A549 (cell line): ENCODE measurements around the gene ABHD3. TPM values are rescaled to one million over a fixed set of nuclear protein-coding genes. Genes with fewer than 3 reads are reported as not detected.

Experiments
- CBX2 ChIP-seq: fragments of 200-600 bp; sonication (generic); IDR thresholded peaks from 2 replicates; pipeline ENCODE4 v1.6.1; 2016; ENCODE audit warnings: low read depth, mild to moderate bottlenecking, borderline replicate concordance
- CBX8 ChIP-seq: fragments of 200-600 bp; sonication (generic); IDR thresholded peaks from 2 replicates; pipeline ENCODE4 v1.6.1; 2016
- CHD2 ChIP-seq: fragments of 150-350 bp; IDR thresholded peaks from 2 replicates; pipeline ENCODE4 v1.6.1; 2014; ENCODE audit warnings: low read length; ENCODE audit not compliant: partially characterized antibody
- CHD4 ChIP-seq: fragments of 200-600 bp; sonication (generic); IDR thresholded peaks from 2 replicates; pipeline ENCODE4 v1.6.1; 2016; ENCODE audit warnings: antibody characterized with exemption, mild to moderate bottlenecking, borderline replicate concordance
- EHF ChIP-seq: fragments of 250-450 bp; sonication (Bioruptor Pico); IDR thresholded peaks from 2 replicates; pipeline ENCODE4 v1.5.0; 2020; ENCODE audit warnings: mild to moderate bottlenecking
- EHMT2 ChIP-seq: fragments of 200-600 bp; sonication (generic); IDR thresholded peaks from 2 replicates; pipeline ENCODE4 v1.6.1; 2016; ENCODE audit warnings: antibody characterized with exemption, low read depth, mild to moderate bottlenecking, moderate library complexity
- EP300 ChIP-seq, 2 experiments: fragments of >200 bp; sonication (Bioruptor Twin); formaldehyde crosslinking; IDR thresholded peaks; 2 replicates in 1 of 2; 3 replicates in 1 of 2; pipeline ENCODE4 v1.6.1; 2016 to 2017
- ESRRA ChIP-seq: fragments of 150-350 bp; IDR thresholded peaks from 2 replicates; pipeline ENCODE4 v1.6.1; 2014; ENCODE audit warnings: mild to moderate bottlenecking, low read length, borderline replicate concordance
- FOSB ChIP-seq: fragments of 250-450 bp; sonication (Bioruptor Pico); IDR thresholded peaks from 2 replicates; pipeline ENCODE4 v1.5.0; 2020; ENCODE audit warnings: mild to moderate bottlenecking, moderate library complexity
- FOSL2 ChIP-seq, 2 experiments: fragments of 450-650 bp in 1 of 2; fragments of >200 bp in 1 of 2; sonication (Bioruptor Twin) in 1 of 2; formaldehyde crosslinking; IDR thresholded peaks; 2 replicates each; pipeline versions ENCODE4 v1.5.0 to v1.6.1; 2016 to 2020; ENCODE audit warnings: mild to moderate bottlenecking in 1 of 2, moderate library complexity in 1 of 2
- FOXS1 ChIP-seq: fragments of 250-450 bp; sonication (Bioruptor Pico); IDR thresholded peaks from 2 replicates; pipeline ENCODE4 v1.5.0; 2020; ENCODE audit warnings: mild to moderate bottlenecking, moderate library complexity
- GATA3 ChIP-seq: IDR thresholded peaks from 2 replicates; pipeline ENCODE4 v1.6.1; 2012; ENCODE audit warnings: borderline replicate concordance
- HDAC2 ChIP-seq: fragments of 200-600 bp; sonication (generic); IDR thresholded peaks from 2 replicates; pipeline ENCODE4 v1.6.1; 2016
- HOXA7 ChIP-seq: fragments of 250-450 bp; sonication (Bioruptor Pico); IDR thresholded peaks from 2 replicates; pipeline ENCODE4 v1.5.0; 2020; ENCODE audit warnings: mild to moderate bottlenecking, moderate library complexity
- HOXB13 ChIP-seq: fragments of 250-450 bp; sonication (Bioruptor Pico); IDR thresholded peaks from 2 replicates; pipeline ENCODE4 v1.5.0; 2020; ENCODE audit warnings: low read depth, mild to moderate bottlenecking, moderate library complexity
- HOXB5 ChIP-seq: fragments of 250-450 bp; sonication (Bioruptor Pico); IDR thresholded peaks from 2 replicates; pipeline ENCODE4 v1.5.0; 2020; ENCODE audit warnings: mild to moderate bottlenecking, moderate library complexity
- JUN ChIP-seq, 2 experiments: fragments of >200 bp; sonication (Bioruptor Twin); formaldehyde crosslinking; IDR thresholded peaks; 2 replicates in 1 of 2; 3 replicates in 1 of 2; pipeline ENCODE4 v1.6.1; 2016 to 2017
- JUNB ChIP-seq: fragments of >200 bp; sonication (Bioruptor Twin); formaldehyde crosslinking; IDR thresholded peaks from 2 replicates; pipeline ENCODE4 v1.6.1; 2016
- KDM1A ChIP-seq: fragments of 200-600 bp; sonication (generic); IDR thresholded peaks from 2 replicates; pipeline ENCODE4 v1.6.1; 2016; ENCODE audit warnings: low read depth, mild to moderate bottlenecking
- KDM5A ChIP-seq: fragments of 200-600 bp; sonication (generic); IDR thresholded peaks from 2 replicates; pipeline ENCODE4 v1.6.1; 2016; ENCODE audit warnings: antibody characterized with exemption, mild to moderate bottlenecking
- MAFK ChIP-seq: fragments of 450-650 bp; IDR thresholded peaks from 2 replicates; pipeline ENCODE4 v1.6.1; 2014; ENCODE audit not compliant: partially characterized antibody
- MAZ ChIP-seq: fragments of 150-350 bp; IDR thresholded peaks from 2 replicates; pipeline ENCODE4 v1.6.1; 2014; ENCODE audit warnings: antibody characterized with exemption, low read depth, low read length, borderline replicate concordance
- NPAS2 ChIP-seq: fragments of 250-450 bp; sonication (Bioruptor Pico); IDR thresholded peaks from 2 replicates; pipeline ENCODE4 v1.8.0; 2022; ENCODE audit warnings: mild to moderate bottlenecking, moderate library complexity, borderline replicate concordance
- PHF8 ChIP-seq: fragments of 200-600 bp; sonication (generic); IDR thresholded peaks from 2 replicates; pipeline ENCODE4 v1.6.1; 2016; ENCODE audit warnings: low read depth, mild to moderate bottlenecking, antibody characterized with exemption, moderate library complexity, borderline replicate concordance
- POLR2A ChIP-seq: IDR thresholded peaks from 2 replicates; pipeline ENCODE4 v1.6.1; 2012; ENCODE audit warnings: mild to moderate bottlenecking, low read length
- POLR2AphosphoS2 ChIP-seq: conservative IDR thresholded peaks from 2 replicates; pipeline ENCODE4 v1.6.1; 2012; ENCODE audit warnings: low read length, improper control_type of control experiment, inconsistent platforms
- RARB ChIP-seq: fragments of 250-450 bp; sonication (Bioruptor Pico); IDR thresholded peaks from 2 replicates; pipeline ENCODE4 v1.8.0; 2021; ENCODE audit warnings: mild to moderate bottlenecking, moderate library complexity
- RNF2 ChIP-seq: fragments of 200-600 bp; sonication (generic); IDR thresholded peaks from 2 replicates; pipeline ENCODE4 v1.6.1; 2016; ENCODE audit warnings: low read depth, mild to moderate bottlenecking, antibody characterized with exemption, moderate library complexity, borderline replicate concordance
- TFCP2L1 ChIP-seq: fragments of 250-450 bp; sonication (Bioruptor Pico); IDR thresholded peaks from 2 replicates; pipeline ENCODE4 v1.5.0; 2021; ENCODE audit warnings: mild to moderate bottlenecking
- ZFP36 ChIP-seq: fragments of 450-650 bp; IDR thresholded peaks from 2 replicates; pipeline ENCODE4 v1.6.1; 2014; ENCODE audit warnings: borderline replicate concordance; ENCODE audit not compliant: partially characterized antibody
- polyA plus RNA-seq, 4 experiments: library from polyadenylated mRNA; depleted of rRNA in 3 of 4; stranded (reverse); fragments of >200 nt; fragmentation: RNase III in 1 of 4; extraction: RNeasy Plus Mini Kit Qiagen cat#74134 plus additional on column Dnase treatment in 1 of 4; gene quantifications; 2 replicates in 3 of 4; 3 replicates in 1 of 4; pipeline ENCODE4 v1.2.3, GENCODE V29; 2011 to 2017
- TF ChIP-seq, protein P1 (sequence below): IDR thresholded peaks from 2 replicates; pipeline ENCODE4 v1.6.1; 2012
- TF ChIP-seq, protein P2 (sequence below): fragments of 200-600 bp; sonication (generic); IDR thresholded peaks from 2 replicates; pipeline ENCODE4 v1.6.1; 2016; ENCODE audit warnings: antibody characterized with exemption, mild to moderate bottlenecking, moderate library complexity
- TF ChIP-seq, protein P3 (sequence below): fragments of >200 bp; sonication (Bioruptor Twin); formaldehyde crosslinking; IDR thresholded peaks from 3 replicates; pipeline ENCODE4 v1.5.1; 2016
- TF ChIP-seq, protein P4 (sequence below): IDR thresholded peaks from 2 replicates; pipeline ENCODE4 v1.6.1; 2012; ENCODE audit warnings: low read depth, borderline replicate concordance
- TF ChIP-seq, protein P5 (sequence below): fragments of >200 bp; sonication (Bioruptor Twin); formaldehyde crosslinking; IDR thresholded peaks from 2 replicates; pipeline ENCODE4 v1.6.1; 2016

Gene ABHD3
- polyA plus RNA-seq, 2 of the 4 experiments (the other 2 are of a cell fraction): 24.4 to 28.0 TPM

DNA sequence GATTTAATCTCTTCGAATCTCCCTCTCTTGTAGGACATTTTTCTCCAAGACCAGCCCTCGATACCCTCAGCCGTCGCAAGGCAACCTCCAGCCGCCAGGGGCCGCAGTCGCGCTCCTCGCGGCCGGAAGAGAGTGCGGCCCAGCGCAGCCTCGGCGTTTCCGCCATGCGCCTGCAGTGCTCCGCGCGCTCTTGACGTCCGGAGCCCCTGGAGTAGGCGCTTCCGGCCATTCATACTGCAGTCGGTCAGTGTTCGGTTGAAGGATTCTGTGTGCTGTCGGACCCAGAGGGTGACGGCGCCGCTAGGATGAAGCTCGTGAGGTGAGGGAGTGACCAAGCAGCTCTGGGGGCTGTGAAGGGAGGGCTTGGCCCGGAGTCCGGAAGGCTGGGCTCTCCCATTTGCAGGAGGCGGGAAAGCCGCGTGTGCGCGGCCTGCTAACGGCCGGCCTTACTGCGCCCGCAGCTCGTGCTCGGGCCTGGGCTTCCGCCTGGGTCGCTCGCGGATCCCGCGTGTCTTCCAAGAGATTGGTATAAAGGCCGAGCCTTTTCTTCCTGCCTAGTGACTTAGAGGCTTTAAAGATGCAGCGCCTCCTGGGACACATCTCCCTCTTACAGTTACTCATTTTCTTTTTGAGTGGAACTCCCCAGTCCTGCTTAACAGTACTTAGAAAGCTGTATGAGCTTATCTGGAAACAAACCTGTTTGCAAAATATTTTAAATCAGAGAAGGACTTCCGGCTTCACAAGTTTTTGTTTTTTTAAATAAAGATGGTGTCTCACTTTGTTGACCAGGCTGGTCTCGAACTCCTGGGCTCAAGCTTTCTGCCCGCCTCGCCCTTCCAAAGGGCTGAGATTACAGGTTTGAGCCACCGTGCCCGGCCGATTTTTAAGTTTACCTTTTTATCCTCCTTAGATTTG, 92.2 kb downstream of the ABHD3 start, which contains the start of gene SNRPD1 (continued):
- TF ChIP-seq RARB (CRISPR knock-in tag) (no peak), JUN (IDR thresholded peaks at IDR 0.05) (peak; percentile 80 to 90), FOSL2 (IDR thresholded peaks at IDR 0.05) (no peak), FOSL2 (CRISPR knock-in tag; IDR thresholded peaks at IDR 0.05) (no peak), HOXA7 (CRISPR knock-in tag) (no peak), HOXB5 (CRISPR knock-in tag) (peak; percentile 71; the same call in 1 of the 2 replicates), MAZ (no peak), HOXB13 (CRISPR knock-in tag) (no peak), MAFK (no peak), EHMT2 (no peak), FOSB (CRISPR knock-in tag) (no peak), JUNB (no peak), POLR2AphosphoS2 (no peak), TFCP2L1 (no peak), CBX8 (no peak), CHD2 (no peak), CBX2 (no peak), EHF (CRISPR knock-in tag) (no peak), CHD4 (no peak), RNF2 (no peak), GATA3 (no peak), ZFP36 (no peak), POLR2A (peak; percentile 68), FOXS1 (CRISPR knock-in tag) (no peak), PHF8 (peak; percentile 84), NPAS2 (no peak), KDM1A (no peak), HDAC2 (no peak), ESRRA (no peak), EP300 (IDR thresholded peaks at IDR 0.05) (no peak), KDM5A (no peak)
- TF ChIP-seq, protein P1, sequence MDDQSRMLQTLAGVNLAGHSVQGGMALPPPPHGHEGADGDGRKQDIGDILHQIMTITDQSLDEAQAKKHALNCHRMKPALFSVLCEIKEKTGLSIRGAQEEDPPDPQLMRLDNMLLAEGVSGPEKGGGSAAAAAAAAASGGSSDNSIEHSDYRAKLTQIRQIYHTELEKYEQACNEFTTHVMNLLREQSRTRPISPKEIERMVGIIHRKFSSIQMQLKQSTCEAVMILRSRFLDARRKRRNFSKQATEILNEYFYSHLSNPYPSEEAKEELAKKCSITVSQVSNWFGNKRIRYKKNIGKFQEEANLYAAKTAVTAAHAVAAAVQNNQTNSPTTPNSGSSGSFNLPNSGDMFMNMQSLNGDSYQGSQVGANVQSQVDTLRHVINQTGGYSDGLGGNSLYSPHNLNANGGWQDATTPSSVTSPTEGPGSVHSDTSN: no peak
- TF ChIP-seq, protein P2, sequence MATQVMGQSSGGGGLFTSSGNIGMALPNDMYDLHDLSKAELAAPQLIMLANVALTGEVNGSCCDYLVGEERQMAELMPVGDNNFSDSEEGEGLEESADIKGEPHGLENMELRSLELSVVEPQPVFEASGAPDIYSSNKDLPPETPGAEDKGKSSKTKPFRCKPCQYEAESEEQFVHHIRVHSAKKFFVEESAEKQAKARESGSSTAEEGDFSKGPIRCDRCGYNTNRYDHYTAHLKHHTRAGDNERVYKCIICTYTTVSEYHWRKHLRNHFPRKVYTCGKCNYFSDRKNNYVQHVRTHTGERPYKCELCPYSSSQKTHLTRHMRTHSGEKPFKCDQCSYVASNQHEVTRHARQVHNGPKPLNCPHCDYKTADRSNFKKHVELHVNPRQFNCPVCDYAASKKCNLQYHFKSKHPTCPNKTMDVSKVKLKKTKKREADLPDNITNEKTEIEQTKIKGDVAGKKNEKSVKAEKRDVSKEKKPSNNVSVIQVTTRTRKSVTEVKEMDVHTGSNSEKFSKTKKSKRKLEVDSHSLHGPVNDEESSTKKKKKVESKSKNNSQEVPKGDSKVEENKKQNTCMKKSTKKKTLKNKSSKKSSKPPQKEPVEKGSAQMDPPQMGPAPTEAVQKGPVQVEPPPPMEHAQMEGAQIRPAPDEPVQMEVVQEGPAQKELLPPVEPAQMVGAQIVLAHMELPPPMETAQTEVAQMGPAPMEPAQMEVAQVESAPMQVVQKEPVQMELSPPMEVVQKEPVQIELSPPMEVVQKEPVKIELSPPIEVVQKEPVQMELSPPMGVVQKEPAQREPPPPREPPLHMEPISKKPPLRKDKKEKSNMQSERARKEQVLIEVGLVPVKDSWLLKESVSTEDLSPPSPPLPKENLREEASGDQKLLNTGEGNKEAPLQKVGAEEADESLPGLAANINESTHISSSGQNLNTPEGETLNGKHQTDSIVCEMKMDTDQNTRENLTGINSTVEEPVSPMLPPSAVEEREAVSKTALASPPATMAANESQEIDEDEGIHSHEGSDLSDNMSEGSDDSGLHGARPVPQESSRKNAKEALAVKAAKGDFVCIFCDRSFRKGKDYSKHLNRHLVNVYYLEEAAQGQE: no peak
- TF ChIP-seq, protein P3, sequence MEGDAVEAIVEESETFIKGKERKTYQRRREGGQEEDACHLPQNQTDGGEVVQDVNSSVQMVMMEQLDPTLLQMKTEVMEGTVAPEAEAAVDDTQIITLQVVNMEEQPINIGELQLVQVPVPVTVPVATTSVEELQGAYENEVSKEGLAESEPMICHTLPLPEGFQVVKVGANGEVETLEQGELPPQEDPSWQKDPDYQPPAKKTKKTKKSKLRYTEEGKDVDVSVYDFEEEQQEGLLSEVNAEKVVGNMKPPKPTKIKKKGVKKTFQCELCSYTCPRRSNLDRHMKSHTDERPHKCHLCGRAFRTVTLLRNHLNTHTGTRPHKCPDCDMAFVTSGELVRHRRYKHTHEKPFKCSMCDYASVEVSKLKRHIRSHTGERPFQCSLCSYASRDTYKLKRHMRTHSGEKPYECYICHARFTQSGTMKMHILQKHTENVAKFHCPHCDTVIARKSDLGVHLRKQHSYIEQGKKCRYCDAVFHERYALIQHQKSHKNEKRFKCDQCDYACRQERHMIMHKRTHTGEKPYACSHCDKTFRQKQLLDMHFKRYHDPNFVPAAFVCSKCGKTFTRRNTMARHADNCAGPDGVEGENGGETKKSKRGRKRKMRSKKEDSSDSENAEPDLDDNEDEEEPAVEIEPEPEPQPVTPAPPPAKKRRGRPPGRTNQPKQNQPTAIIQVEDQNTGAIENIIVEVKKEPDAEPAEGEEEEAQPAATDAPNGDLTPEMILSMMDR: peak; percentile 65
- TF ChIP-seq, protein P4, sequence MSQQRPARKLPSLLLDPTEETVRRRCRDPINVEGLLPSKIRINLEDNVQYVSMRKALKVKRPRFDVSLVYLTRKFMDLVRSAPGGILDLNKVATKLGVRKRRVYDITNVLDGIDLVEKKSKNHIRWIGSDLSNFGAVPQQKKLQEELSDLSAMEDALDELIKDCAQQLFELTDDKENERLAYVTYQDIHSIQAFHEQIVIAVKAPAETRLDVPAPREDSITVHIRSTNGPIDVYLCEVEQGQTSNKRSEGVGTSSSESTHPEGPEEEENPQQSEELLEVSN: peak; percentile 90
- TF ChIP-seq, protein P5, sequence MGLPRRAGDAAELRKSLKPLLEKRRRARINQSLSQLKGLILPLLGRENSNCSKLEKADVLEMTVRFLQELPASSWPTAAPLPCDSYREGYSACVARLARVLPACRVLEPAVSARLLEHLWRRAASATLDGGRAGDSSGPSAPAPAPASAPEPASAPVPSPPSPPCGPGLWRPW: no peak
